ENCODE results near the gene NAB1. TPM values are rescaled to one million over a fixed set of nuclear protein-coding genes. Genes with fewer than 3 reads are reported as not detected.
"Not testable (repeated sequence)": the region's sequence is repeated elsewhere in the genome, so short reads cannot be mapped to it uniquely, and the experiment has no call there.

The NAB1 gene
- total RNA-seq, 1 experiment from 2014 or later = 36.9 TPM

DNA sequence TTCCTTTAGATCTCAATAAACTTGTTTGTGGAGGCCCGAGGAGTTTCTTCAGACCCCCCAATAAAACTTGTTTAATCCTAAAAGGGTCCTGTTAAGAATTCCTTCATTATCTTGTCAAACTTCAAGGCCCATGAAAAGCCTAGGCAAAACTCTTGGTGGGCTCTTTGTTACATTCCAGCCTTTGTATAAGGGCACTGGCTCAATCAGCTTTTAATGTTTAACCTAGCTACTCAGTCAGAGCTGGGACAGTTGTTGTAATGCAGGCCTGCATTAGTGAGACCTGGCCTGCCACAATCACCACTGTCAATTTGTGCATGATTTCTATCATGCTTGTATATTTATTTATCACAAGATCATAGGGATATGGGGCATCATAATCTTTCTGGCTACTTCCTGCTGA, 39.5 kb upstream of the NAB1 start:
- not testable (repeated sequence) for H4K8ac ChIP-seq (replicated peaks; ENCODE audit: insufficient read length, low read depth, low read length); H3K4me2 ChIP-seq (ENCODE audit: insufficient read depth, insufficient read length, low read length); DNase-seq; H2BK120ac ChIP-seq (ENCODE audit: low read depth, low read length, poor library complexity, severe bottlenecking); H2AFZ ChIP-seq (ENCODE audit: low read length); H4K20me1 ChIP-seq (ENCODE audit: control insufficient read depth, insufficient read depth, insufficient read length); H3T11ph ChIP-seq (ENCODE audit: low read length); H3K56ac ChIP-seq (ENCODE audit: insufficient read length, low read depth, low read length); H3K18ac ChIP-seq (ENCODE audit: insufficient read length, low read depth, low read length); H3K79me1 ChIP-seq (ENCODE audit: insufficient read depth, low read depth, low read length, poor library complexity, severe bottlenecking); H3K27ac Mint-ChIP-seq; H3K9ac ChIP-seq (ENCODE audit: extremely low read depth, insufficient read length, low read length); H2AK5ac ChIP-seq (ENCODE audit: insufficient read length, low read length); H3K27ac ChIP-seq (ENCODE audit: insufficient read length, low read depth, low read length); H3K4ac ChIP-seq (ENCODE audit: low read depth, low read length); H3K27me3 ChIP-seq (ENCODE audit: insufficient read depth, low read length); H2BK15ac ChIP-seq (ENCODE audit: low read depth, low read length); H3K4me1 ChIP-seq (ENCODE audit: insufficient read depth, low read length); H3K4me1 Mint-ChIP-seq; H4K91ac ChIP-seq (ENCODE audit: insufficient read length, low read depth, low read length); H3K9me3 ChIP-seq (ENCODE audit: control insufficient read depth, low read depth, low read length); H4K5ac ChIP-seq (ENCODE audit: insufficient read length, low read depth, low read length); H2BK5ac ChIP-seq (ENCODE audit: insufficient read length, low read length); H3K27me3 Mint-ChIP-seq (ENCODE audit: low read depth); H3K14ac ChIP-seq (ENCODE audit: insufficient read depth, low read length); H3K79me2 ChIP-seq (ENCODE audit: insufficient read depth, low read length); H3K4me3 Mint-ChIP-seq; H2BK12ac ChIP-seq (ENCODE audit: insufficient read length, low read depth, low read length); H2BK20ac ChIP-seq (ENCODE audit: low read depth, low read length, poor library complexity, severe bottlenecking); H3K23me2 ChIP-seq (ENCODE audit: insufficient read length, low read depth, low read length, poor library complexity, severe bottlenecking); H3K23ac ChIP-seq (ENCODE audit: insufficient read length, low read depth, low read length)
- Mint-ChIP-seq H3K36me3 (ENCODE audit: insufficient read depth in 1 of 3, low read depth in 3 of 3) (peaks cover 5 to 10% (median 9%) of the 10 kb centered on the region in 3 experiments; a peak in 5 of 7 replicates), H3K9me3 (peaks cover 4 to 12% of the 10 kb centered on the region in 2 experiments; a peak in 4 of 5 replicates)
- no CpG with 5 or more reads among the region's 1 CpG for WGBS (ENCODE audit: extremely low coverage, insufficient read length, low lambda C conversion rate)

DNA sequence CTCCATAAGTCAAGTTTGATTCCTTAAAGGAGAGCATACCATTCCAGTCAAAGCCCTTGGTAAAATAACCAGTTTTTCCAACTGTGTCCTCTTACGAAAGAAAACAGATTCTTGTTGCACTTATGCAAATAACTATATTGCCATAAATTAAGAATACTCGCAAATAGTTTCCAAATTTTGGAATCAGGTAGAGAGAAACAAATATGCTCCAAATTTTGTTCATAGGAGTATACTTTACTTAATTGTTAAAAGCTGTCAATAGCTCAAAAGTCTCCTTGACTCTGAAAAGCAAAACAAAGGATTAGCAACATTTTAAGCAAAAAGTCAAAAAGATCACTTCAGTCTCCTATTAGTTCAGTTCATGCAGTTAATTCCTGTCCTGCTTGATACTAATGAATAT, 38.4 kb upstream of the NAB1 start:
- H3K9me3 ChIP-seq (ENCODE audit: control insufficient read depth, low read depth, low read length); H3K4me3 Mint-ChIP-seq; H2BK120ac ChIP-seq (ENCODE audit: low read depth, low read length, poor library complexity, severe bottlenecking); H3K56ac ChIP-seq (ENCODE audit: insufficient read length, low read depth, low read length); H3K27ac Mint-ChIP-seq; H3K79me2 ChIP-seq (ENCODE audit: insufficient read depth, low read length); H3K4ac ChIP-seq (ENCODE audit: low read depth, low read length); H3K23me2 ChIP-seq (ENCODE audit: insufficient read length, low read depth, low read length, poor library complexity, severe bottlenecking); H2BK20ac ChIP-seq (ENCODE audit: low read depth, low read length, poor library complexity, severe bottlenecking); H3K18ac ChIP-seq (ENCODE audit: insufficient read length, low read depth, low read length); H3K79me1 ChIP-seq (ENCODE audit: insufficient read depth, low read depth, low read length, poor library complexity, severe bottlenecking); DNase-seq; H4K20me1 ChIP-seq (ENCODE audit: control insufficient read depth, insufficient read depth, insufficient read length); H2BK5ac ChIP-seq (ENCODE audit: insufficient read length, low read length); H3K9ac ChIP-seq (ENCODE audit: extremely low read depth, insufficient read length, low read length); H2BK15ac ChIP-seq (ENCODE audit: low read depth, low read length); H4K91ac ChIP-seq (ENCODE audit: insufficient read length, low read depth, low read length); H3K23ac ChIP-seq (ENCODE audit: insufficient read length, low read depth, low read length); H3K4me1 ChIP-seq (ENCODE audit: insufficient read depth, low read length); H2BK12ac ChIP-seq (ENCODE audit: insufficient read length, low read depth, low read length); H3K14ac ChIP-seq (ENCODE audit: insufficient read depth, low read length); H4K5ac ChIP-seq (ENCODE audit: insufficient read length, low read depth, low read length); H3K27ac ChIP-seq (ENCODE audit: insufficient read length, low read depth, low read length); H3K27me3 ChIP-seq (ENCODE audit: insufficient read depth, low read length); H3T11ph ChIP-seq (ENCODE audit: low read length); H3K4me2 ChIP-seq (ENCODE audit: insufficient read depth, insufficient read length, low read length); H4K8ac ChIP-seq (replicated peaks; ENCODE audit: insufficient read length, low read depth, low read length); H2AK5ac ChIP-seq (ENCODE audit: insufficient read length, low read length); H3K27me3 Mint-ChIP-seq (ENCODE audit: low read depth); H2AFZ ChIP-seq (ENCODE audit: low read length): not testable (repeated sequence)
- Mint-ChIP-seq H3K4me1 (peaks cover 13 to 15% of the 10 kb centered on the region in 2 experiments), H3K9me3 (peaks cover 4 to 12% of the 10 kb centered on the region in 2 experiments; a peak in 4 of 5 replicates), H3K36me3 (ENCODE audit: insufficient read depth in 1 of 3, low read depth in 3 of 3) (peaks cover 5 to 10% (median 9%) of the 10 kb centered on the region in 3 experiments; a peak in 5 of 7 replicates)
- no CpG with 5 or more reads among the region's 2 CpGs for WGBS (ENCODE audit: extremely low coverage, insufficient read length, low lambda C conversion rate)
